GM10847 (cell line): Measurements from ENCODE around the gene SNX9.

Source experiments
- POLR2A ChIP-seq: IDR thresholded peaks from 2 replicates; pipeline ENCODE4 v1.6.1; 2011; ENCODE audit not compliant: insufficient read length; ENCODE audit errors: extremely low read depth

SNX9 gene

GRCh38 chr6:157911278-157911677 lies 88.2 kb downstream of the SNX9 start:
- TF ChIP-seq POLR2A = no peak

GRCh38 chr6:157911786-157912185 lies 88.7 kb downstream of the SNX9 start:
- no peak for TF ChIP-seq POLR2A

- TF ChIP-seq POLR2A = no peak
Measured at GRCh38 chr6:157912326-157912725, 89.3 kb downstream of the SNX9 start.

- TF ChIP-seq POLR2A = no peak
Measured at GRCh38 chr6:157921685-157922367, 98.8 kb downstream of the SNX9 start.

- TF ChIP-seq POLR2A = no peak
Measured at GRCh38 chr6:157925771-157926170, 102.7 kb downstream of the SNX9 start.

- no peak for TF ChIP-seq POLR2A
Measured at GRCh38 chr6:157927011-157927410, 104.0 kb downstream of the SNX9 start.

- TF ChIP-seq POLR2A = no peak
Measured at GRCh38 chr6:157928428-157928827, 105.4 kb downstream of the SNX9 start.

- TF ChIP-seq POLR2A = no peak
Measured at GRCh38 chr6:157929076-157929475, 106.0 kb downstream of the SNX9 start.

GRCh38 chr6:157929765-157930319 lies 106.8 kb downstream of the SNX9 start:
- TF ChIP-seq POLR2A = no peak

- no peak for TF ChIP-seq POLR2A
Measured at GRCh38 chr6:157935786-157936185, 112.7 kb downstream of the SNX9 start.

GRCh38 chr6:157937318-157937717 lies 114.3 kb downstream of the SNX9 start:
- no peak for TF ChIP-seq POLR2A

GRCh38 chr6:157937916-157938315 lies 114.9 kb downstream of the SNX9 start:
- no peak for TF ChIP-seq POLR2A

- TF ChIP-seq POLR2A = no peak
Measured at GRCh38 chr6:157941101-157941863, 118.2 kb downstream of the SNX9 start.

- TF ChIP-seq POLR2A = no peak
Measured at GRCh38 chr6:157942351-157942750, 119.3 kb downstream of the SNX9 start.

- TF ChIP-seq POLR2A = no peak
Measured at GRCh38 chr6:157943249-157943963, 120.4 kb downstream of the SNX9 start.

GRCh38 chr6:157943964-157944283 lies 120.9 kb downstream of the SNX9 start:
- no peak for TF ChIP-seq POLR2A
